ENCODE data around the gene BSG. TPM values are rescaled to one million over a fixed set of nuclear protein-coding genes. Genes with fewer than 3 reads are reported as not detected.
A peak's percentile ranks its signal among the peaks of the same experiment; 100 is the strongest.

BSG gene
- total RNA-seq (2014; rRNA removed; shearing (Covaris generic)): 1,035 and 1,167 TPM in 2 replicates

DNA sequence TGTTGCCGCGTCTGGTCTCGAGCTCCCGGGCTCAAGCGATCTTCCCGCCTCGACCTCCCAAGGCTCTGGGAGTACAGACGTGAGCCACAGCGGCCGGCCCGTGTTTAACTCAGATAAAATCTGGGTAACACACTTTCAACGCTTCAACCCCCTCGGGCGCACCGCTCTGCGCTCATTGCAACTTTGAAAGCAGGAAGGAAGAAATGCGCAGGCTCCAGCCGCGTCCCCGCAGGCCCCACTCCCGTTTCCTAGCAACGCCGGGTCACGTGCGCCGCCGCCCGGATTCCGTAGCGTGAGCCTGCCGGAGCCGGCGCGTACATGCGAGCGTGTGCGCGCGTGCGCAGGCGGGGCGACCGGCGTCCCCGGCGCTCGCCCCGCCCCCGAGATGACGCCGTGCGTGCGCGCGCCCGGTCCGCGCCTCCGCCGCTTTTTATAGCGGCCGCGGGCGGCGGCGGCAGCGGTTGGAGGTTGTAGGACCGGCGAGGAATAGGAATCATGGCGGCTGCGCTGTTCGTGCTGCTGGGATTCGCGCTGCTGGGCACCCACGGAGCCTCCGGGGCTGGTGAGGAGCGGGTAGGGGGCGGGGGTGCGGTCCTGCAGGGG, at the start of gene BSG:
Gene BSG, plus strand, starts transcription at position 457 of the 603 bp plus-strand sequence. Its CDS starts 39 bp downstream, at position 496.
- peak within 1 kb of the TSS; percentile 98 for H3K4me3 ChIP-seq (ENCODE audit: insufficient read depth, low read depth, low read length)
- 0 out of 2 replicates have a peak, but pooled peaks cover 2% of the 10 kb centered on the region for H3K36me3 ChIP-seq (replicated peaks; ENCODE audit: control insufficient read depth, insufficient read depth, low read length)
- peak; percentile 100 for DNase-seq
- no peaks in the 10 kb centered on the region for H3K27me3 ChIP-seq (ENCODE audit: control insufficient read depth, insufficient read depth, low read length)

- Histone ChIP-seq H3K36me3 (replicated peaks; ENCODE audit: control insufficient read depth, insufficient read depth, low read length) (no peaks in the 10 kb centered on the region), H3K27me3 (ENCODE audit: control insufficient read depth, insufficient read depth, low read length) (peaks cover 15% of the 10 kb centered on the region; the same call in 1 of the 2 replicates), H3K4me3 (ENCODE audit: insufficient read depth, low read depth, low read length) (no peak overlapping the region)
- DNase-seq: no peak
These were observed 49.7 kb upstream of the BSG start for GRCh38 chr19:522726-523125.

DNA sequence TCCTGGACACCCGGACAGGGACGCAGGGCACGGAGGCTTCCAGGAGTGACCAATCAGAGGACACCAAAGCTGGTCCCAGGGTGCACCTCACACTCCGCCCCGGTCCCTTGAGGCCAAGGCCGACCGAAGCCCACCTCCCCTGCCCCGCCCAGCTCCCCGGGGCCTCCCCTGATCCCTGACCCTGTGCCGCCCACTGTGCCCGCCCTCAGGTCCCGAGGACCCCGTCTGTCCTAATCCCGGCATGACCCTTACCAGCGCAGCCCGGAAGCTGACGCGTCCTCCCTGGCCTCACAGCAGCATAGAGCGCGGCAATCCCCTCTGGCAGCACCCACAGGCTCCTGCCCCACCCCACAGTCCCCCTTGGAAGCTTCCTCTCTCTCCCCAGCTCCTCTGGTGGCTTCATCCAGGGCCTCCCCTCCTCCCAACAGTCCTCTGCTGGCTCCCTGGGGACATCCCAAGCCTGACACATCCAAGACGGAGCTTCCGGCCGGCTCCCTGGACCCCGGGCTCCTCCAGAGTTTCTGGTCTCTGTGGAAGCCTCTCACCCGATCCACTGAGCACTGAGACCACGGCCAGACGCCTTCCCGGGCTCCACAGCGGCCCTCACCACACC, 48.2 kb upstream of the BSG start:
- DNase-seq: no peak
- Histone ChIP-seq H3K27me3 (ENCODE audit: control insufficient read depth, insufficient read depth, low read length) (peaks cover 13% of the 10 kb centered on the region; the same call in 1 of the 2 replicates), H3K4me3 (ENCODE audit: insufficient read depth, low read depth, low read length) (no peak overlapping the region), H3K36me3 (replicated peaks; ENCODE audit: control insufficient read depth, insufficient read depth, low read length) (no peaks in the 10 kb centered on the region)

- Histone ChIP-seq H3K4me3 (ENCODE audit: insufficient read depth, low read depth, low read length) (peak overlapping the region; percentile 16), H3K27me3 (ENCODE audit: control insufficient read depth, insufficient read depth, low read length) (peaks cover 5% of the 10 kb centered on the region; the same call in 1 of the 2 replicates), H3K36me3 (replicated peaks; ENCODE audit: control insufficient read depth, insufficient read depth, low read length) (no peaks in the 10 kb centered on the region)
- no peak for DNase-seq
These were observed 47.4 kb upstream of the BSG start for GRCh38 chr19:525029-525428.

DNA sequence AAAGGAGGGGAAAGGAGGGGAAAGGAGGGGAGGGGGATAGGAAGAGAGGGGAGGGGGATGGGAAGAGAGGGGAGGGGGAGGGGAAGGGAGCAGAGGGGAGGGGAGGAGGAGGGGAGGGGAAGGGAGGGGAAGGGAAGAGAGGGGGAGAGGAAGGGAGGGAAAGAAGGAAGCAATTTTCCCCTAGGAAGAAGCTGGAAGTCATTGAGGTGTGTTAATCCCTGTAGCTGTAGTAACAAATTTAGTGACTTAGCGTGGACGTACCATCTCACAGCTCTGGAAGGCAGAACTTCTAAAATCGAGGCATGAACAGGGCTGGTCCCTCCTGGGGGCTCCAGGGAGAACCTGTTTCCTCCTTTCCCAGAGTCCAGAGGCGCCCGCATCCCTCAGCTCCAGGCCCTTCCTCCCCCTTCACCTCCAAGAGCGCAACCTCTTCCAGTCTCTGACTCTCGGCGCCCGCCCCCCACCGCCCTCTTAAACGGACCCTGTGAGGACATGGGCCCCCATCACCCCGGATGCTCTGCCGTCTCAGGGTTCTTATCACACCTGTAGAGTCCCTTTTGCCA, 46.5 kb upstream of the BSG start:
- DNase-seq: no peak
- peaks cover 5% of the 10 kb centered on the region; the same call in 1 of the 2 replicates for H3K27me3 ChIP-seq (ENCODE audit: control insufficient read depth, insufficient read depth, low read length)
- H3K36me3 ChIP-seq (replicated peaks; ENCODE audit: control insufficient read depth, insufficient read depth, low read length): no peaks in the 10 kb centered on the region
- no peak overlapping the region for H3K4me3 ChIP-seq (ENCODE audit: insufficient read depth, low read depth, low read length)

GRCh38 chr19:530134-531008, 42.0 kb upstream of the BSG start:
- H3K27me3 ChIP-seq (ENCODE audit: control insufficient read depth, insufficient read depth, low read length): peaks cover 3% of the 10 kb centered on the region; the same call in 1 of the 2 replicates
- H3K36me3 ChIP-seq (replicated peaks; ENCODE audit: control insufficient read depth, insufficient read depth, low read length): no peaks in the 10 kb centered on the region
- H3K4me3 ChIP-seq (ENCODE audit: insufficient read depth, low read depth, low read length): peak overlapping the region; percentile 74
- DNase-seq: no peak

GRCh38 chr19:531009-531752, 41.2 kb upstream of the BSG start:
- DNase-seq: peak; percentile 100
- Histone ChIP-seq H3K4me3 (ENCODE audit: insufficient read depth, low read depth, low read length) (peak overlapping the region; percentile 96), H3K27me3 (ENCODE audit: control insufficient read depth, insufficient read depth, low read length) (no peaks in the 10 kb centered on the region; the same call in 1 of the 2 replicates), H3K36me3 (replicated peaks; ENCODE audit: control insufficient read depth, insufficient read depth, low read length) (peaks cover 2% of the 10 kb centered on the region)

- DNase-seq: peak; percentile 87
- Histone ChIP-seq H3K27me3 (ENCODE audit: control insufficient read depth, insufficient read depth, low read length) (no peaks in the 10 kb centered on the region), H3K4me3 (ENCODE audit: insufficient read depth, low read depth, low read length) (peak within 1 kb of the TSS; percentile 96), H3K36me3 (replicated peaks; ENCODE audit: control insufficient read depth, insufficient read depth, low read length) (peaks cover 5% of the 10 kb centered on the region)
These were observed 40.4 kb upstream of the BSG start, which contains the start of gene CDC34 for GRCh38 chr19:531753-532560. TSS of gene CDC34 (plus strand) at chr19:531760. CDS start at chr19:531932, 172 bp downstream.

DNA sequence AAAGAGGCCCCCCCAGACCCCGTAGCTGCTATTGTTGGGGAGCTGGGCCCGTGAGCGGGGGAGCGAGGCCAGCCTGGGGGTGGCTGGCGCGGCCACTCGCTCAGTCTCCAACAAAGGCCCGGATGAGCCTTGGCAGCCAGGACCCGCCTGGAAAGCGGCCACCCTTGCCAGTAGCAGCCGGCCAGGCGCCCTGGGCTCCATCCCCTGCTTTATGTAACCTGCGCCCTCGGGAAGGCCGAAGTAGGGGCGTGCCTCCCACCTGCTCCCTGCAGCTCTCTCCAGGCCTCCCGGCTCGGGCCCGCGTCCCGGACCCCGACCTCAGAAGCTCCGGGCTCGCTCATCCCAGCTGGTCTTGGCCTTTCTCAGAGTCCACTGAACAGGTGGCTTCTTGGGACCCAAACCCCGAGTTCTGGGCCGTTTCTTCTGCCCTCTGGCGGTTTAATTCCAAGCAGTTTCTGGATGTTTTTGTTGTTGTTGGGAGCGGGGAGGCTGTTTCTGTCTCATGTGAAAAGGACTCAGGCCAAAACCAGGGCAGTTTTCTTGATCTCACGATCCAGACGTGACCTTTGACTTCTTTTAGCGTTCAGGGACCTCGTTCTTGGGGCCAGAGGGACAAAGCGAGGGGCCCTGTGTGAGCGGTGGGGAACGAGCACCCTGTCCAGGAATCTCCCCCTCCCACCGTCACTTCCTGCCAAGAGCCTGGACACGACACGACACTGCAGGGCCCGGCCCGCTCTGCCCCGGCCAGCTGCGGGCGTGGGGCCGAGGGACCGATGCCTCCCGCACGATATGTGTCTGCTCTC, 39.6 kb upstream of the BSG start:
- H3K36me3 ChIP-seq (replicated peaks; ENCODE audit: control insufficient read depth, insufficient read depth, low read length): peaks cover 5% of the 10 kb centered on the region

GRCh38 chr19:533364-534058, 38.9 kb upstream of the BSG start:
- peaks cover 9% of the 10 kb centered on the region for H3K36me3 ChIP-seq (replicated peaks; ENCODE audit: control insufficient read depth, insufficient read depth, low read length)
- H3K27me3 ChIP-seq (ENCODE audit: control insufficient read depth, insufficient read depth, low read length): no peaks in the 10 kb centered on the region
- DNase-seq: no peak
- peak overlapping the region; percentile 96 for H3K4me3 ChIP-seq (ENCODE audit: insufficient read depth, low read depth, low read length)

More for the DNA sequence above, 39.6 kb upstream of the BSG start:
- H3K27me3 ChIP-seq (ENCODE audit: control insufficient read depth, insufficient read depth, low read length): no peaks in the 10 kb centered on the region
- DNase-seq: peak; percentile 89
- H3K4me3 ChIP-seq (ENCODE audit: insufficient read depth, low read depth, low read length): peak overlapping the region; percentile 96

- DNase-seq: no peak
- H3K27me3 ChIP-seq (ENCODE audit: control insufficient read depth, insufficient read depth, low read length): no peaks in the 10 kb centered on the region
- no peak overlapping the region for H3K4me3 ChIP-seq (ENCODE audit: insufficient read depth, low read depth, low read length)
- H3K36me3 ChIP-seq (replicated peaks; ENCODE audit: control insufficient read depth, insufficient read depth, low read length): peaks cover 9% of the 10 kb centered on the region
These were observed 38.3 kb upstream of the BSG start for GRCh38 chr19:534088-534487.
